ENCODE measurements around the gene DTWD2.
"Not testable (repeated sequence)": the region's sequence is repeated elsewhere in the genome, so short reads cannot be mapped to it uniquely, and the experiment has no call there.

Gene DTWD2

GRCh38 chr5:118996098-118996497 lies 7.8 kb upstream of the DTWD2 start:
- no peak for DNase-seq (ENCODE audit: low read depth in 3 of 3)

GRCh38 chr5:118994595-118994994 lies 6.2 kb upstream of the DTWD2 start:
- no peak for DNase-seq (ENCODE audit: low read depth in 3 of 3)

DNA sequence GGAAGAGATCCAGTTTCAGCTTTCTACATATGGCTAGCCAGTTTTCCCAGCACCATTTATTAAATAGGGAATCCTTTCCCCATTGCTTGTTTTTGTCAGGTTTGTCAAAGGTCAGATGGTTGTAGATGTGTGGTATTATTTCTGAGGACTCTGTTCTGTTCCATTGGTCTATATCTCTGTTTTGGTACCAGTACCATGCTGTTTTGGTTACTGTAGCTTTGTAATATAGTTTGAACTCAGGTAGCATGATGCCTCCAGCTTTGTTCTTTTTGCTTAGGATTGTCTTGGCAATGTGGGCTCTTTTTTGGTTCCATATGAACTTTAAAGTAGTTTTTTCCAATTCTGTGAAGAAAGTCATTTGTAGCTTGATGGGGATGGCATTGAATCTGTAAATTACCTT lies 4.8 kb upstream of the DTWD2 start:
- not testable (repeated sequence) for DNase-seq (ENCODE audit: low read depth in 3 of 3)

DNA sequence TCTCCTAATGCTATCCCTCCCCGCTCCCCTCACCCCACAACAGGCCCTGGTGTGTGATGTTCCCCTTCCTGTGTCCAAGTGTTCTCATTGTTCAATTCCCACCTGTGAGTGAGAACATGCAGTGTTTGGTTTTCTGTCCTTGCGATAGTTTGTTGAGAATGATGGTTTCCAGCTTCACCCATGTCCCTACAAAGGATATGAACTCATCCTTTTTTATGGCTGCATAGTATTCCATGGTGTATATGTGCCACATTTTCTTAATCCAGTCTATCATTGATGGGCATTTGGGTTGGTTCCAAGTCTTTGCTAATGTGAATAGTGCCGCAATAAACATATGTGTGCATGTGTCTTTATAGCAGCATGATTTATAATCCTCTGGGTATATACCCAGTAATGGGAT lies 3.7 kb upstream of the DTWD2 start:
- DNase-seq (ENCODE audit: low read depth in 3 of 3): not testable (repeated sequence)

- no peak for DNase-seq (ENCODE audit: low read depth in 3 of 3)
Observed at GRCh38 chr5:118990582-118990981, 2.2 kb upstream of the DTWD2 start.

- DNase-seq (ENCODE audit: low read depth in 3 of 3): no peak
Observed at GRCh38 chr5:118989816-118990215, 1.5 kb upstream of the DTWD2 start.

GRCh38 chr5:118988866-118989180 lies 476 bp upstream of the DTWD2 start:
- no peak for DNase-seq (ENCODE audit: low read depth in 3 of 3)

DNA sequence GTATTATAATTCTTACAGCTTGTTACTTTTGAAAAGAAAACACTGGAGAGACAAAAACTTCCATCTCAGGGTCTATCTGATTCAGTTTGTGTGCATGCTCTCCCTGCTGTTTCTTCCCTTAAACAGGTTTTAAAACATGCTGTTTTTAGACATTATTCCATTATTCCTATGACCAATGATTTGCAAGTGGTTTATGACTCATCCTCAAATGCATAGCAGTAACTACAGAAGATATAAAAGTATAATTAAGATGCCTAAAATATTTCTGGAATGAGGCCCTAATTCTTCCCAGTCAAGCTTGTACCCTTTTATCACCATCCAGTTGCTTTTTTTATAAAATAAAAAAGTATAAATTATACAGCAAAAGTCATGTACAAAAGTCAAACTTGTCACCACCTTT lies 3.7 kb downstream of the DTWD2 start:
- no peak for DNase-seq (ENCODE audit: low read depth in 3 of 3)

GRCh38 chr5:118981783-118982182 lies 6.6 kb downstream of the DTWD2 start:
- DNase-seq (ENCODE audit: low read depth in 3 of 3): no peak

- no peak for DNase-seq (ENCODE audit: low read depth in 3 of 3)
Observed at GRCh38 chr5:118980438-118980837, 7.9 kb downstream of the DTWD2 start.

DNA sequence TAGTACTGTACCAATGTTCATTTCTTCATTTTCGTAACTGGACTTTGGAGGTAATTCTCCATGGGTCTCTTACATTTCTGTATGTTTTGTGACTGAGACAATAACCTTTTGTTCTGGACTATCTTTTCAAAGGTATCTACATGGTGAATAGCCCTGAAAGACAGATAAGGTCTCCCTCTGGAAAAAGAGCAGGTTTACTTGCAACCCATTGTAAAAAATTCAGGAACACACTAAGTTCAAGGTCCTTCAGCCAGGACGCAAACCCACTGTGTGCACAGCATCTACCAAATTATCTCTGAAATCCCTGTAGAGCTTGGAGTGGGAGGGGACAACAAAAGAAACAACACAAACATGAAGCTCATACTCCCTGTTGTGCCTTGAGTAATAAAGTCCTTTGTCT lies 8.3 kb downstream of the DTWD2 start:
- DNase-seq (ENCODE audit: low read depth in 3 of 3): no peak

- not testable (repeated sequence) for DNase-seq (ENCODE audit: low read depth in 3 of 3)
Observed at GRCh38 chr5:118973779-118974445, 14.4 kb downstream of the DTWD2 start.

GRCh38 chr5:118968925-118969375 lies 19.4 kb downstream of the DTWD2 start:
- DNase-seq (ENCODE audit: low read depth in 3 of 3): no peak

GRCh38 chr5:118968406-118968911 lies 19.9 kb downstream of the DTWD2 start:
- DNase-seq (ENCODE audit: low read depth in 3 of 3): no peak

DNA sequence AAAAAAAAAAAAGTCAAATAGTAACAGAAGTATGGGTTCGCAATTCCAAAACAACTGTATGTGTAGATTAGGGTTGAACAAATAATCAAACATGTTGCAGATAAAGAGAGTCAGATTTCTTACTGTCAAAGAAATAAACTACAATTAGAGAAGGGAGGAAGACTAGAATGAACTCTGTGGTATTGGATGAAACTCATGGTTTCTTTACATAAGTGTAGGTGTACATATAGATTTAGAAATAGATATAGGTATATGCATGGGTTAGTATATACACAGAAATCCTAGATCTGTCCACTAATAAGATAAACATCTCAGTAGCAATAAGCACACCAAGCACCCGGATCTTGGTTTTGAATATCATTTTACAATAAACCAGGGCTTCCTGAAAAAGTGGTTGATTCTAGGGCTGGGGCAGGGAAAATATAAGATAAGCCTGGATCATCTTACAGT lies 21.3 kb downstream of the DTWD2 start:
- no peak for DNase-seq (ENCODE audit: low read depth in 3 of 3)

DNA sequence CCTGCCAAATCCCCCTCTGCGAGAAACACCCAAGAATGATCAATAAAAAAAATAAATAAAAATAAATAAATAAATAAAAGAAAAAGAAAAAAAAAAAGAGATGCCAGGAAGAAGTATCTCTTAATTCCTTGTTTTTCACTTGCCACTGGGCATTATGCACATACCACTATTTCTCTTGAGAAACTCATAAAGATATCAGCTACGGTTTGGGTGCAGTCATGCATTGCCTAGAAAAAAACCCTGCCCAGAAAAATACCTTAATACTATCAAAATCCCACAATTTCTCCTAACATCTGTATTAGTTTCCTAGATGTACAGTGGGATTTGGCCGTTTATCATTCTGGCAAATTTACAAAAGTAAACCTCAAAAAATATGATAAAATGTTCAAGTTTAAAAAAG lies 22.5 kb downstream of the DTWD2 start:
- DNase-seq (ENCODE audit: low read depth in 3 of 3): no peak

DNA sequence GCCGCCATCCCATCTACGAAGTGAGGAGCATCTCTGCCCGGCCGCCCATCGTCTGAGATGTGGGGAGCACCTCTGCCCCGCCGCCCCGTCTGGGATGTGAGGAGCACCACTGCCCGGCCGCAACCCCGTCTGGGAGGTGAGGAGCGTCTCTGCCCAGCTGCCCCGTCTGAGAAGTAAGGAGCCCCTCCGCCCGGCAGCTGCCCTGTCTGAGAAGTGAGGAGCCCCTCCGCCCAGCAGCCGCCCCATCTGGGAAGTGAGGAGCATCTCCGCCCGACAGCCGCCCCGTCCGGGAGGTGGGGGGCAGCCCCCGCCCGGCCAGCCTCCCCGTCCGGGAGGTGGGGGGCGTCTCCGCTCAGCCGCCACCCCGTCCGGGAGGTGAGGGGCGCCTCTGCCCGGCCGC lies 23.4 kb downstream of the DTWD2 start:
- not testable (repeated sequence) for DNase-seq (ENCODE audit: low read depth in 3 of 3)

DNA sequence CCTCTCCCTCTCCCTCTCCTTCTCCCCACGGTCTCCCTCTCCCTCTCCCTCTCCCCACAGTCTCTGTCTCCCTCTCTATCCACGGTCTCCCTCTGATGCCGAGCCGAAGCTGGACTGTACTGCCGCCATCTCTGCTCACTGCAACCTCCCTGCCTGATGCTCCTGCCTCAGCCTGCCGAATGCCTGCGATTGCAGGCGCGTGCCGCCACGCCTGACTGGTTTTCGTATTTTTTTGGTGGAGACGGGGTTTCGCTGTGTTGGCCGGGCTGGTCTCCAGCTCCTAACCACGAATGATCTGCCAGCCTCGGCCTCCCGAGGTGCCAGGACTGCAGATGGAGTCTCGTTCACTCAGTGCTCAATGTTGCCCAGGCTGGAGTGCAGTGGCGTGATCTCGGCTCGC lies 24.0 kb downstream of the DTWD2 start:
- DNase-seq (ENCODE audit: low read depth in 3 of 3): not testable (repeated sequence)

DNA sequence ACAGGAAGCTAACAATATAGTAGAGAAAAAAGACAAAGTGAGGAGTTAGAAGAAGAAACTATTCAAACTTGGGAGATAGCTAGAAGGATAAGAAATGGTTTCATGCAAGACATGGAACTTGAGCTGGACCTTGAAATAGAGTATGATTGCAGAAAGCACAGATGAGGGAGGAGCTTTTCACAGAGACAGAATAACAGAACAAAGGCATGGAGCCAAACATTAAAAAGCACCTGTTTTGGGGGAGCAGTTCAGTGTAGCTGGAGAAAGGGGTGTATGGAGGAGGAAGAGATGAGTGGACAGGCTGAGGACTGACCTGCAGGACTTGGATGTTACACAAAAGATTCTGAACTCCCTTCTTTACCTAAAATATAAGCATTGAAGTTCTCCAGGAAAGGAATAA lies 25.2 kb downstream of the DTWD2 start:
- no peak for DNase-seq (ENCODE audit: low read depth in 3 of 3)

GRCh38 chr5:118960557-118960956 lies 27.8 kb downstream of the DTWD2 start:
- no peak for DNase-seq (ENCODE audit: low read depth in 3 of 3)

GRCh38 chr5:118956727-118957126 lies 31.6 kb downstream of the DTWD2 start:
- no peak for DNase-seq (ENCODE audit: low read depth in 3 of 3)

DNA sequence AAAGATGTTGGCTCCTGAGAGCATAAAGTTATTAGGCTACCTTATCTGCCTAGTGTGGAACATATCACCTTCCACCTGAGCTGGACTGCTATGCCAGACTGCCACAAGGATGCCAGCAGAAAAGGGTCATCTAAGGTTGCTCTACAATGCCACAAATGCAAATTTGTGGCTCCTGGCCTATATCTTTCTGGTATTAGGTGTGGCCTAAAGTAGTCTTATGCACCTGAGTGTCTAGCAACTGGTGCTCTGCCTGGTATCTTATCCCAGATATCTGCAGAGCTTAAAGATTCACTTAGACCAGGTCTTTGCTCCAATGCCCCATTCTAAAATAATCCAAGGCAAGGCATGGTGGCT lies 34.7 kb downstream of the DTWD2 start:
- DNase-seq (ENCODE audit: low read depth in 3 of 3): no peak

GRCh38 chr5:118952992-118953651 lies 35.2 kb downstream of the DTWD2 start:
- DNase-seq (ENCODE audit: low read depth in 3 of 3): no peak

- DNase-seq (ENCODE audit: low read depth in 3 of 3): not testable (repeated sequence)
Observed at GRCh38 chr5:118952306-118952705, 36.0 kb downstream of the DTWD2 start.

All from stimulated activated CD4-positive, alpha-beta T cell treated with anti-CD3 and anti-CD28 coated beads, TNF-alpha, amount 100 ng/mL, for 48 hours (primary cell).